BLaER1 treated with 17β-estradiol and CSF1 and Interleukin-3, amounts not matched to agents 10 nM and 100 nM (cell line): ENCODE results near the gene MREG.

Source experiments
- H3K27ac ChIP-seq, 11 experiments: shearing (Covaris generic); formaldehyde crosslinking; 2 replicates each; pipeline ENCODE4 v1.8.1; 2022
- H3K27me3 ChIP-seq, 11 experiments: shearing (Covaris generic); formaldehyde crosslinking; 2 replicates each; pipeline ENCODE4 v1.8.1; 2022
- H3K36me3 ChIP-seq, 11 experiments: shearing (Covaris generic); formaldehyde crosslinking; 2 replicates each; pipeline ENCODE4 v1.8.1; 2022
- H3K4me1 ChIP-seq, 10 experiments: shearing (Covaris generic); formaldehyde crosslinking; 2 replicates each; pipeline ENCODE4 v1.8.1; 2022
- H3K4me2 ChIP-seq, 11 experiments: shearing (Covaris generic); formaldehyde crosslinking; 2 replicates each; pipeline ENCODE4 v1.8.1; 2022
- H3K4me3 ChIP-seq, 10 experiments: shearing (Covaris generic); formaldehyde crosslinking; 2 replicates each; pipeline ENCODE4 v1.8.1; 2022
- H3K9ac ChIP-seq, 11 experiments: shearing (Covaris generic); formaldehyde crosslinking; 2 replicates each; pipeline ENCODE4 v1.8.1; 2022
- H3K9me3 ChIP-seq, 11 experiments: shearing (Covaris generic); formaldehyde crosslinking; replicated peaks in 1 of 11; 2 replicates each; pipeline ENCODE4 v1.8.1; 2022
- H4K20me1 ChIP-seq, 11 experiments: shearing (Covaris generic); formaldehyde crosslinking; 2 replicates each; pipeline ENCODE4 v1.8.1; 2022
- Cebpa-rat ChIP-seq, 11 experiments: shearing (Covaris generic); IDR thresholded peaks; 2 replicates each; pipeline ENCODE4 v1.8.1; 2022

MREG gene

DNA sequence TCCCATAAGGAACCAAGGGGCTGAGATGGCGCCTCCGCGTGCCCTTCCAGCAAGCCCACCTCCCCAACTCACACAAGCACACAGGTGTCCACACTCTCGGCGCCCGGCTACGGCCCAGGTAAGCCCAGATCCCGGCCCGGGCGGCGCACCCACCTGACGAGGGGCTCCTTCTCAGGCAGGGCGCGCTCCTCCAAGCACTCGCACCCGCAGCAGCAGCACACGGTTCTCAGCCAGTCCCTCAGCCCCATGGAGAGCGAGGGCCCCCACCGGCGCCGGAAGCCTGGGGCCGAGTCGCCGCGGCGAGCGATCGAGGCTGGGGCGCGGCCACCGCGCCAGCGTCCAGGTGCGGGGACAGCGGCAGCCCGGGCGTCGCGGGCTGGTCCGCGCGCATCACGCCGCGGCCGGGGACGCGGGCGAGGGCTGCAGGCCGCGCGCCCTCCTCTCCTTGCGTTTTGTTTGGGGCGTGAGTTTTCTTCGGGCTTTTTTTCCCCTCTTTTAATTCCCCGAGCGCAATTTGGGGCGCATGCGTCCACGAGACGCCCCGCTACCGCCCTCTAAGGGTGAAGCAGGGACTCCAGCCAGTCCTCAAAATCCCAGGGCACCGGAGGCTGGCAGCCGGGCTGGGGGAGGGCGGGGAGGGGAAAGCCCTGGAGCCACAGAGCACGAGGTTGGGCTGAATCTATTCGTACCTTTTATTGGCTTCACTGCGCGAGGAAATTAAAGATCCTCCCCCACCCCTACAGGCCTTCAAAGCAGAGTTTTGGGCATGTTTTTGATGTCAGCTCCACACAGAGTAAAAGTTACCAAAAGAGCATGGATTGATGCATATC, at the start of gene MREG:
TSS of gene MREG (minus strand) at position 472 of the 830 bp plus-strand sequence. CDS start at position 248, 224 bp downstream.
- peak within 1 kb of the TSS; percentile 80 to 90 (median 86) for H3K9ac ChIP-seq
- no peaks in the 10 kb centered on the region; a peak in 1 of 22 replicates for H4K20me1 ChIP-seq
- no peak for TF ChIP-seq Cebpa-rat (IDR thresholded peaks at IDR 0.05)
- no peaks in the 10 kb centered on the region for H3K9me3 ChIP-seq
- H3K36me3 ChIP-seq, result no peaks in the 10 kb centered on the region
- H3K4me1 ChIP-seq, result peaks cover 37 to 53% (median 48%) of the 10 kb centered on the region in 10 experiments
- H3K27ac ChIP-seq, result peak within 1 kb of the TSS; percentile 61 to 88 (median 81)
- peak within 1 kb of the TSS; percentile 79 to 100 (median 97) for H3K4me2 ChIP-seq
- H3K27me3 ChIP-seq, result no peaks in the 10 kb centered on the region
- peak within 1 kb of the TSS; percentile 71 to 99 (median 84) for H3K4me3 ChIP-seq

GRCh38 chr2:216059233-216059834, 46.0 kb upstream of the MREG start:
- TF ChIP-seq Cebpa-rat (IDR thresholded peaks at IDR 0.05), result no peak
- H3K4me2 ChIP-seq, result peak overlapping the region in 2 of 11 experiments; percentile 88 to 90; a peak in 2 of 22 replicates

GRCh38 chr2:216057688-216058193, 44.4 kb upstream of the MREG start:
- H3K27me3 ChIP-seq, result no peaks in the 10 kb centered on the region
- peak overlapping the region in 3 of 11 experiments; percentile 6 to 49 (median 7); a peak in 2 of 22 replicates for H3K9ac ChIP-seq
- H3K27ac ChIP-seq, result peak overlapping the region in 6 of 11 experiments; percentile 21 to 62 (median 33); a peak in 11 of 22 replicates
- H3K4me2 ChIP-seq, result peak overlapping the region; percentile 44 to 90 (median 67)
- H3K4me1 ChIP-seq, result peaks cover 12 to 29% (median 18%) of the 10 kb centered on the region in 10 experiments
- no peak for TF ChIP-seq Cebpa-rat (IDR thresholded peaks at IDR 0.05)
- H3K36me3 ChIP-seq, result no peaks in the 10 kb centered on the region
- H3K9me3 ChIP-seq, result no peaks in the 10 kb centered on the region
- H3K4me3 ChIP-seq, result peak overlapping the region in 3 of 10 experiments; percentile 26 to 27 (median 26); a peak in 5 of 20 replicates
- H4K20me1 ChIP-seq, result peaks cover 0 to 3% (median 0%) of the 10 kb centered on the region in 11 experiments; a peak in 1 of 22 replicates

More at GRCh38 chr2:216059233-216059834, 46.0 kb upstream of the MREG start:
- H3K4me1 ChIP-seq, result peaks cover 12 to 29% (median 18%) of the 10 kb centered on the region in 10 experiments
- H3K9ac ChIP-seq, result no peak overlapping the region
- no peaks in the 10 kb centered on the region for H3K27me3 ChIP-seq
- H3K9me3 ChIP-seq, result no peaks in the 10 kb centered on the region
- H4K20me1 ChIP-seq, result peaks cover 0 to 3% (median 0%) of the 10 kb centered on the region in 11 experiments; a peak in 1 of 22 replicates
- no peak overlapping the region for H3K27ac ChIP-seq
- no peaks in the 10 kb centered on the region for H3K36me3 ChIP-seq
- no peak overlapping the region for H3K4me3 ChIP-seq

GRCh38 chr2:216056739-216057138, 43.4 kb upstream of the MREG start:
- peaks cover 12 to 29% (median 18%) of the 10 kb centered on the region in 10 experiments for H3K4me1 ChIP-seq
- H3K9me3 ChIP-seq, result no peaks in the 10 kb centered on the region
- no peaks in the 10 kb centered on the region for H3K27me3 ChIP-seq
- peak overlapping the region in 5 of 11 experiments; percentile 55 to 90 (median 85); a peak in 5 of 22 replicates for H3K4me2 ChIP-seq
- no peak for TF ChIP-seq Cebpa-rat (IDR thresholded peaks at IDR 0.05)
- no peak overlapping the region for H3K4me3 ChIP-seq
- H4K20me1 ChIP-seq, result peaks cover 0 to 3% (median 0%) of the 10 kb centered on the region in 11 experiments; a peak in 1 of 22 replicates
- H3K27ac ChIP-seq, result no peak overlapping the region
- no peaks in the 10 kb centered on the region for H3K36me3 ChIP-seq
- no peak overlapping the region for H3K9ac ChIP-seq

- H3K9ac ChIP-seq, result no peak overlapping the region
- no peak overlapping the region for H3K27ac ChIP-seq
- no peak for TF ChIP-seq Cebpa-rat (IDR thresholded peaks at IDR 0.05)
Observed at GRCh38 chr2:216055680-216056079, 42.3 kb upstream of the MREG start.

DNA sequence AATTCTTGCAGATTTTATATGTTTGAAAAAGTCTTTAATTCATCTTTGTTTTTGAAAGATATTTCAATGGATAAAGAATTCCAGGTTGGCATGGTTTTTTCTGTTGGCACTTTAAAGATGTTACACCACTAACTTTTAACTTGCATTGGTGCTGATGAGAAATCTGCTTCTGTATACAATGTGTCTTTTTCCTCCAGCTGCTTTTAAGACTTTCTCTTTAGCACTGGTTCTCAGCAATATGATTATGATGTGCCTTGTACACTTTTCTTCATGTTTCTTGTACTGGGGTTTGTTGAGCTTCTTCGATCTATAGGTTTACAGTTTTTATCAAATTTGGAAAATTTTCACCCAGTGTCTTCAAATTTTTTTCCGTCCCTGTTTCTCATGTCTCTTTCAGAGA, 39.1 kb upstream of the MREG start:
- H3K4me1 ChIP-seq, result peaks cover 2 to 12% (median 5%) of the 10 kb centered on the region in 10 experiments; a peak in 18 of 20 replicates

More at GRCh38 chr2:216055680-216056079, 42.3 kb upstream of the MREG start:
- Histone ChIP-seq H3K36me3 (no peaks in the 10 kb centered on the region), H4K20me1 (peaks cover 0 to 3% (median 0%) of the 10 kb centered on the region in 11 experiments; a peak in 1 of 22 replicates), H3K4me2 (no peak overlapping the region), H3K27me3 (no peaks in the 10 kb centered on the region), H3K4me1 (peaks cover 12 to 29% (median 18%) of the 10 kb centered on the region in 10 experiments), H3K9me3 (no peaks in the 10 kb centered on the region), H3K4me3 (no peak overlapping the region)

DNA sequence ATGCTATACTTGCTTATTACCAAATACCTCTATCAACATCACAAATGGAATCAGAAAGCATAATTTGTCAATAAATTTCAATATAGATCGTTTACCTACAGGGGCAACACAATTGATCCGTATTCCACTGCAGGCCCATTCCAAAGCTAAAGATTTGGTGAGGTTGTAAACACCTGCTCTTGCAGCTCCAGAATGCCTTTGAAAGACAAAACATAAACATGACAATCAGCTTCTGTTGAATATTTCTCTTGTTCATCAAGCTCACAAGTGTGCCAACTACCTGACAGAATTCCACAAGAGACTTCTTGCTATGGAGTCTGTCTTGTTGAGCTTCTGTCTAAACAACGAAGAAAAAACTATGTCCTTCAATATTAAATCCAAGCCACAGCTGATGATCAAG, 38.0 kb upstream of the MREG start:
- no peak overlapping the region for H3K9ac ChIP-seq
- H3K4me2 ChIP-seq, result no peak overlapping the region
- H3K4me1 ChIP-seq, result 0 out of 20 replicates have a peak, but pooled peaks cover 0 to 1% (median 0%) of the 10 kb centered on the region in 10 experiments
- no peaks in the 10 kb centered on the region for H4K20me1 ChIP-seq
- H3K36me3 ChIP-seq, result no peaks in the 10 kb centered on the region
- no peak overlapping the region for H3K27ac ChIP-seq
- no peak overlapping the region for H3K4me3 ChIP-seq
- no peaks in the 10 kb centered on the region for H3K9me3 ChIP-seq
- no peaks in the 10 kb centered on the region for H3K27me3 ChIP-seq
- TF ChIP-seq Cebpa-rat (IDR thresholded peaks at IDR 0.05), result no peak

More for the DNA sequence above, 39.1 kb upstream of the MREG start:
- Histone ChIP-seq H4K20me1 (no peaks in the 10 kb centered on the region), H3K4me3 (no peak overlapping the region), H3K9ac (no peak overlapping the region), H3K27me3 (no peaks in the 10 kb centered on the region), H3K36me3 (no peaks in the 10 kb centered on the region), H3K4me2 (no peak overlapping the region), H3K27ac (no peak overlapping the region), H3K9me3 (no peaks in the 10 kb centered on the region)
- TF ChIP-seq Cebpa-rat (IDR thresholded peaks at IDR 0.05), result no peak

- Histone ChIP-seq H3K9ac (no peak overlapping the region), H3K4me2 (no peak overlapping the region), H3K27ac (no peak overlapping the region), H3K9me3 (no peaks in the 10 kb centered on the region), H4K20me1 (no peaks in the 10 kb centered on the region), H3K4me1 (peaks cover 0 to 6% (median 0%) of the 10 kb centered on the region in 10 experiments; a peak in 1 of 20 replicates), H3K27me3 (no peaks in the 10 kb centered on the region), H3K36me3 (no peaks in the 10 kb centered on the region), H3K4me3 (no peak overlapping the region)
- TF ChIP-seq Cebpa-rat (IDR thresholded peaks at IDR 0.05), result no peak
Observed at GRCh38 chr2:216049452-216049851, 36.1 kb upstream of the MREG start.

DNA sequence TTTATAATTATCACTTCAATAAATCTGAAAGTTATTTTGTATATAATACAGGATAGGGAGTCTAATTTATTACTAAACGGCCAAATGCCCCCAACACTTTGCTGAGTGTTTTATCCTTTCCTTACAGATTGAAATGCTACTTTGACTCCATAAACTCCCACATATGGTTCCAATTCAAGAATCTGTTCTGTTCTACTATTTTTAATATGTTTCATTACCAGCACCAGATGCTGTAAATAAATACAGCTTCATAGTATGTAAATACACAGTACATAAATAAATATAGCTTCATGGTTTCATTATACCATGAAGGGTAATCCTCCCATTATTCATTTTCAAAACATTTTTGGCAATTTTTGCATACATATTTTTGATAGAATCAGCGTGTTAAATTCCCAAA, 34.0 kb upstream of the MREG start:
- TF ChIP-seq Cebpa-rat (IDR thresholded peaks at IDR 0.05), result no peak
- Histone ChIP-seq H3K36me3 (no peaks in the 10 kb centered on the region), H3K9me3 (no peaks in the 10 kb centered on the region), H3K4me3 (no peak overlapping the region), H4K20me1 (no peaks in the 10 kb centered on the region), H3K4me2 (no peak overlapping the region), H3K27ac (no peak overlapping the region), H3K4me1 (peaks cover 0 to 6% (median 0%) of the 10 kb centered on the region in 10 experiments; a peak in 1 of 20 replicates), H3K27me3 (no peaks in the 10 kb centered on the region), H3K9ac (no peak overlapping the region)
